Bronchial epithelial cell (primary cell): Measurements from ENCODE around the gene ALKBH1. TPM values are rescaled to one million over a fixed set of nuclear protein-coding genes. Genes with fewer than 3 reads are reported as not detected.

Experiments
- DNase-seq: peaks from one replicate; pipeline ENCODE4 v3.0.0-alpha.2; 2010; ENCODE audit warnings: low read depth
- FAIRE-seq: peaks from 2 replicates; lab custom pipeline; 2011; peaks lifted over from hg19 to GRCh38; lab: Jason Lieb, UNC
- H3K27me3 ChIP-seq: 2 replicates; pipeline ENCODE4 v1.5.1; 2011; ENCODE audit warnings: low read length; ENCODE audit not compliant: control insufficient read depth, insufficient read depth
- H3K36me3 ChIP-seq: 2 replicates; pipeline ENCODE4 v1.5.1; 2011; ENCODE audit warnings: low read length; ENCODE audit not compliant: control insufficient read depth, insufficient read depth
- H3K4me3 ChIP-seq: 2 replicates; pipeline ENCODE4 v1.5.1; 2011; ENCODE audit warnings: mild to moderate bottlenecking, low read depth, low read length, control low read depth
- CTCF ChIP-seq: IDR thresholded peaks from 2 replicates; pipeline ENCODE4 v1.5.1; 2011; ENCODE audit warnings: mild to moderate bottlenecking, moderate library complexity, low read length, control low read depth, inconsistent platforms; ENCODE audit not compliant: insufficient read depth, severe bottlenecking
- total RNA-seq: library from RNA; depleted of rRNA; stranded (reverse); fragments of >200 nt; gene quantifications from 2 replicates; pipeline ENCODE4 v1.2.1, GENCODE V29; 2014

ALKBH1 gene
- total RNA-seq, 1 donor from 2014 or later, result 12.4 TPM

- Histone ChIP-seq H3K4me3 (no peak overlapping the region), H3K27me3 (no peaks in the 10 kb centered on the region), H3K36me3 (peaks cover 14% of the 10 kb centered on the region)
- FAIRE-seq, result no peak
- no peak for DNase-seq
- no peak for TF ChIP-seq CTCF
Measured at GRCh38 chr14:77741438-77741837, 33.6 kb upstream of the ALKBH1 start.

GRCh38 chr14:77738559-77739250 is 30.9 kb upstream of the ALKBH1 start:
- Histone ChIP-seq H3K4me3 (no peak overlapping the region), H3K27me3 (no peaks in the 10 kb centered on the region), H3K36me3 (peaks cover 15% of the 10 kb centered on the region)
- DNase-seq (peak; percentile 7), FAIRE-seq (no peak)
- no peak for TF ChIP-seq CTCF

GRCh38 chr14:77730976-77731497 is 23.2 kb upstream of the ALKBH1 start:
- H3K36me3 ChIP-seq, result peaks cover 10% of the 10 kb centered on the region
- no peaks in the 10 kb centered on the region for H3K27me3 ChIP-seq
- DNase-seq (no peak), FAIRE-seq (no peak)
- TF ChIP-seq CTCF, result no peak
- no peak overlapping the region for H3K4me3 ChIP-seq

- Histone ChIP-seq H3K4me3 (no peak overlapping the region), H3K27me3 (no peaks in the 10 kb centered on the region), H3K36me3 (peaks cover 4% of the 10 kb centered on the region)
- DNase-seq (no peak), FAIRE-seq (no peak)
- no peak for TF ChIP-seq CTCF
Measured at GRCh38 chr14:77722301-77722700, 14.5 kb upstream of the ALKBH1 start.

GRCh38 chr14:77721437-77721836 is 13.6 kb upstream of the ALKBH1 start:
- no peak for FAIRE-seq
- H3K36me3 ChIP-seq, result peaks cover 5% of the 10 kb centered on the region

More at GRCh38 chr14:77721437-77721836, 13.6 kb upstream of the ALKBH1 start:
- H3K4me3 ChIP-seq, result no peak overlapping the region
- no peak for TF ChIP-seq CTCF
- DNase-seq, result no peak
- H3K27me3 ChIP-seq, result no peaks in the 10 kb centered on the region
